Endothelial cell of umbilical vein (primary cell): ENCODE data around the gene VDAC2. TPM values are rescaled to one million over a fixed set of nuclear protein-coding genes. Genes with fewer than 3 reads are reported as not detected.

ENCODE experiments used
- BruUV-seq: library from RNA; stranded (reverse); fragments of 400-500 nt; replicated peaks from 2 replicates; lab custom pipeline; 2021; lab: Mats Ljungman, UMichigan
- CTCF ChIA-PET: fragments of 300-600, 350-600 bp; sonication (Branson Sonifier 250); formaldehyde crosslinking; loops from one replicate; lab custom pipeline; 2021; ENCODE audit warnings: antibody characterized with exemption, inconsistent platforms; lab: Charles Lee
- POLR2A ChIA-PET: fragments of 300-600, 350-600 bp; sonication (Branson Sonifier 250); formaldehyde crosslinking; loops from one replicate; lab custom pipeline; 2021; ENCODE audit warnings: antibody characterized with exemption, inconsistent platforms; lab: Charles Lee
- DNase-seq: peaks from one replicate; pipeline ENCODE4 v3.0.0-alpha.2; 2011; ENCODE audit warnings: low read depth, low spot score
- FAIRE-seq: peaks from 2 replicates; lab custom pipeline; 2011; peaks lifted over from hg19 to GRCh38; lab: Jason Lieb, UNC
- H2AFZ ChIP-seq: 2 replicates; pipeline ENCODE4 v1.6.0; 2012; ENCODE audit warnings: low read depth, low read length, control low read depth, inconsistent platforms
- H3K27ac ChIP-seq: 2 replicates; pipeline ENCODE4 v1.5.1; 2011; ENCODE audit warnings: low read depth, mild to moderate bottlenecking, control low read depth, low read length, moderate library complexity; ENCODE audit not compliant: insufficient read depth
- H3K27me3 ChIP-seq, 2 experiments: 2 replicates each; pipeline versions ENCODE4 v1.6.0 to v1.6.1; 2011; ENCODE audit warnings: low read length in 2 of 2, mixed read lengths in 1 of 2; ENCODE audit not compliant: control insufficient read depth in 2 of 2, insufficient read depth in 2 of 2
- H3K36me3 ChIP-seq, 2 experiments: 2 replicates in 1 of 2; 3 replicates in 1 of 2; pipeline ENCODE4 v1.5.1; 2011; ENCODE audit warnings: low read length in 2 of 2, mild to moderate bottlenecking in 1 of 2, moderate library complexity in 1 of 2; ENCODE audit not compliant: control insufficient read depth in 2 of 2, insufficient read depth in 2 of 2; ENCODE audit errors: extremely low read depth in 1 of 2
- H3K4me1 ChIP-seq: 3 replicates; pipeline ENCODE4 v1.5.1; 2011; ENCODE audit warnings: mild to moderate bottlenecking, low read length; ENCODE audit not compliant: control insufficient read depth, insufficient read depth; ENCODE audit errors: extremely low read depth
- H3K4me2 ChIP-seq: 2 replicates; pipeline ENCODE4 v1.6.1; 2011; ENCODE audit warnings: low read length, control low read depth, mixed read lengths; ENCODE audit not compliant: insufficient read depth
- H3K4me3 ChIP-seq, 3 experiments: fragments of 200-600 bp in 1 of 3; sonication (generic), shearing (Covaris generic) in 1 of 3; replicated peaks in 1 of 3; 2 replicates each; pipeline ENCODE4 v1.5.1; 2011 to 2016; ENCODE audit warnings: control low read depth in 3 of 3, low read length in 3 of 3, mild to moderate bottlenecking in 2 of 3, inconsistent platforms in 1 of 3, low read depth in 1 of 3, moderate library complexity in 1 of 3; ENCODE audit not compliant: insufficient read depth in 1 of 3
- H3K79me2 ChIP-seq: 2 replicates; pipeline ENCODE4 v1.6.0; 2012; ENCODE audit warnings: low read length, inconsistent platforms; ENCODE audit not compliant: control insufficient read depth, insufficient read depth
- H3K9ac ChIP-seq: replicated peaks from 2 replicates; pipeline ENCODE3; 2011; ENCODE audit warnings: low read length, control low read depth; ENCODE audit not compliant: insufficient read depth; ENCODE audit errors: extremely low read depth
- H3K9me1 ChIP-seq: replicated peaks from 3 replicates; pipeline ENCODE4 v1.6.0; 2011; ENCODE audit warnings: mild to moderate bottlenecking, low read length; ENCODE audit not compliant: control insufficient read depth, insufficient read depth; ENCODE audit errors: extremely low read depth
- H3K9me3 ChIP-seq: replicated peaks from 2 replicates; pipeline ENCODE4 v1.5.1; 2012; ENCODE audit warnings: low read length, inconsistent platforms; ENCODE audit not compliant: control insufficient read depth, insufficient read depth
- H4K20me1 ChIP-seq: replicated peaks from 2 replicates; pipeline ENCODE3; 2011; ENCODE audit warnings: mild to moderate bottlenecking, low read length; ENCODE audit not compliant: control insufficient read depth, insufficient read depth; ENCODE audit errors: extremely low read depth
- EZH2 ChIP-seq: IDR thresholded peaks from 2 replicates; pipeline ENCODE4 v1.6.1; 2012; ENCODE audit warnings: borderline replicate concordance, low read depth, mild to moderate bottlenecking, moderate library complexity, low read length, inconsistent platforms; ENCODE audit not compliant: severe bottlenecking
- FOS ChIP-seq: IDR thresholded peaks from 2 replicates; pipeline ENCODE4 v1.6.1; 2011; ENCODE audit warnings: mild to moderate bottlenecking, low read length, moderate library complexity, borderline replicate concordance; ENCODE audit not compliant: insufficient read depth
- GATA2 ChIP-seq: IDR thresholded peaks from 2 replicates; pipeline ENCODE4 v1.7.0; 2011; ENCODE audit warnings: low read depth, mild to moderate bottlenecking, moderate library complexity, mixed read lengths, low read length; ENCODE audit not compliant: insufficient read length, insufficient read depth
- JUN ChIP-seq: IDR thresholded peaks from 2 replicates; pipeline ENCODE4 v1.6.1; 2011; ENCODE audit warnings: borderline replicate concordance, low read depth; ENCODE audit not compliant: insufficient read length, insufficient read depth
- MYC ChIP-seq: IDR thresholded peaks from one replicate; pipeline ENCODE4 v1.6.1; 2011; ENCODE audit warnings: mild to moderate bottlenecking, low read depth, low read length
- POLR2A ChIP-seq: IDR thresholded peaks from 2 replicates; pipeline ENCODE4 v1.6.1; 2012; ENCODE audit warnings: low read depth, mild to moderate bottlenecking, control low read depth, low read length
- POLR2AphosphoS5 ChIP-seq: IDR thresholded peaks from 2 replicates; pipeline ENCODE4 v1.6.1; 2012; ENCODE audit warnings: low read depth, mild to moderate bottlenecking, control low read depth, low read length, moderate library complexity; ENCODE audit not compliant: insufficient read depth
- dilution Hi-C: fragments of 300-500 bp; cut with MboI; formaldehyde crosslinking; loops from one replicate; pipeline ENCODE4 v1.15.0; 2019; ENCODE audit warnings: low sequenced_read_pairs; ENCODE audit not compliant: extremely low pct_ligation_motif_present
- intact Hi-C: fragments of 100-400 bp; cut with micrococcal nuclease; formaldehyde crosslinking; loops from one replicate; pipeline ENCODE4 v1.10.0; 2022
- polyA plus RNA-seq, 4 experiments: library from polyadenylated mRNA; depleted of rRNA in 3 of 4; stranded (reverse) in 3 of 4; unstranded in 1 of 4; fragments of >200 nt; gene quantifications; 2 replicates each; pipeline versions ENCODE4 v1.2.1 to v1.2.3, GENCODE V29; 2011 to 2012; ENCODE audit warnings: missing spikeins in 1 of 4
- total RNA-seq: library from RNA; stranded (reverse); gene quantifications from 2 replicates; pipeline ENCODE4 v1.2.3, GENCODE V29; 2021
- TF ChIP-seq, protein P1 (sequence below), 2 donors: IDR thresholded peaks; 1 replicate in 1 of 2; 2 replicates in 1 of 2; pipeline ENCODE4 v1.5.1; 2011; ENCODE audit warnings: low read length in 2 of 2, mild to moderate bottlenecking in 2 of 2, moderate library complexity in 2 of 2, control low read depth in 1 of 2, inconsistent platforms in 1 of 2, low read depth in 1 of 2; ENCODE audit not compliant: insufficient read depth in 1 of 2; ENCODE audit errors: extremely low read depth in 1 of 2
- TF ChIP-seq, protein P2 (sequence below): IDR thresholded peaks from 2 replicates; pipeline ENCODE4 v1.6.1; 2011; ENCODE audit not compliant: insufficient read depth, insufficient read length

VDAC2 gene
- total and polyA plus RNA-seq, 2 donors (not counting 3 experiments of a cell fraction or from before 2014, with no cell fraction given): 89.3 to 222 TPM

DNA sequence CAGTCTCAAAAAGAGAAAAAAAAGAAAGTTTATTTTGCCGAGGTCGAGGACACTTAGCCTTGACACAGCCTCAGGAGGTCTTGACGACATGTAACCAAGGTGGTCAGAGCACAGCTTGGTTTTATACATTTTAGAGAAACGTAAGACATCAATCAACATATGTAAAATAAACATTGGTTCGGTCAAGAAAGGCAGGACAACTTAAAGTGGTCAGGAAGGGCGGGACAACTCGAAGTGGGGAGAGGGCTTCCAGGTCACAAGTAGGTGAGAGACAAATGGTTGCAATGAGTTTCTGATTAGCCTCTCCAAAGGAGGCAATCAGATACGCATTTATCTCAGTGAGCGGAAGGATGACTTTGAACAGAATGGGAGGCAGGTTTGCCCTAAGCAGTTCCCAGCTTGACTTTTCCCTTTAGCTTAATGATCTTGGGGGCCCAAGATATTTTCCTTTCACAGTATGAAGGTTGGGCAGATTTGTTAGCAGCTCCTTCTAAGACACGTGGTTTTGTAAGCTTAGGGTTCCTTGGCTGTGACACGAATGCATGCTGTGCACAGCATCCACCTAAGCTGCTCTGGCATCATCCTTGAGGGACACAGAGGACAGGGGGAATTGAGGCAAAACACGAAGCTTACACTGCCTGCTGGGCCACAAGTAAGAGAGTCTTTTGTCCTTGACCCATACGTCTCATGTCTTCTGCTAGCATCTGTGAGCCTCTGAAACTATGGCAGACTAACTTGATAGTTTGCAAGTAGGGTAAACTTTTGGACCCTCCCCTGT is 3.3 kb upstream of the VDAC2 start:
- FAIRE-seq: no peak
- H3K9ac ChIP-seq: no peak overlapping the region
- H3K9me1 ChIP-seq: no peaks in the 10 kb centered on the region
- peaks cover under 1 to 2% of the 10 kb centered on the region in 2 experiments for H3K36me3 ChIP-seq
- H2AFZ ChIP-seq: no peak overlapping the region
- H4K20me1 ChIP-seq: peaks cover 3% of the 10 kb centered on the region
- CTCF ChIA-PET: interaction anchor here (1.6 kb wide), 1 partner anchor 19 kb away, joined by 6 read pairs; no protein-coding TSS in a partner anchor
- H3K79me2 ChIP-seq: peaks cover 16% of the 10 kb centered on the region
- POLR2A ChIA-PET: interaction anchor here (0.7 kb wide), 1 partner anchor 28 kb away, joined by 3 read pairs; no protein-coding TSS in a partner anchor
- no peaks in the 10 kb centered on the region for H3K27me3 ChIP-seq
- TF ChIP-seq POLR2A: no peak
- H3K4me1 ChIP-seq: peaks cover 13% of the 10 kb centered on the region
- no peak overlapping the region for H3K4me2 ChIP-seq
- no TSS peak for BruUV-seq
- intact Hi-C loops: no loop called here
- no peak overlapping the region for H3K27ac ChIP-seq
- no peak for DNase-seq
- H3K4me3 ChIP-seq: no peak overlapping the region
- no peaks in the 10 kb centered on the region for H3K9me3 ChIP-seq
- dilution Hi-C loops: no loop called here

DNA sequence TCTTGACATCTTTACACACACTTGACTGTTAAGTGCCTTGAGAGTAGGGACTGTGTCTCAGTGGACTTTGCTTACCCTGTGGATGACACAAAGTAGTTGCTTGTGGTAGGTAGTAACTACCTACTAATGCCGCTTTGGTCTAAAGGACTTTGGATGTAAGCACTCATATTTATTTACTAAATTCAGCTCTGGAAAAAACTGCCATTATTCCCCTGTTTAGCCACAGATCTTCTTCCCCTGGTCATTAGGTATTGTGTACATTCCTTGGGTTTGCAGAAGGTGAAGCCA is 2.8 kb upstream of the VDAC2 start:
- no peak for FAIRE-seq
- Histone ChIP-seq H3K4me3 (no peak overlapping the region), H3K79me2 (peaks cover 22% of the 10 kb centered on the region), H2AFZ (no peak overlapping the region), H3K4me1 (peaks cover 18% of the 10 kb centered on the region), H3K9me3 (no peaks in the 10 kb centered on the region), H3K4me2 (no peak overlapping the region), H3K27me3 (no peaks in the 10 kb centered on the region), H4K20me1 (peaks cover 3% of the 10 kb centered on the region), H3K27ac (no peak overlapping the region), H3K9me1 (no peaks in the 10 kb centered on the region), H3K9ac (no peak overlapping the region), H3K36me3 (peaks cover 2 to 5% of the 10 kb centered on the region in 2 experiments)
- ChIA-PET CTCF (interaction anchor here (0.6 to 4.2 kb wide), 2 partner anchors 12 to 24 kb away, joined by 4 to 30 read pairs; no protein-coding TSS in a partner anchor), POLR2A (interaction anchor here (0.7 kb wide), 1 partner anchor 28 kb away, joined by 3 read pairs; no protein-coding TSS in a partner anchor)
- dilution Hi-C loops: no loop called here
- no peak for DNase-seq
- BruUV-seq: no TSS peak
- intact Hi-C loops: no loop called here
- no peak for TF ChIP-seq FOS
- TF ChIP-seq, protein P1, sequence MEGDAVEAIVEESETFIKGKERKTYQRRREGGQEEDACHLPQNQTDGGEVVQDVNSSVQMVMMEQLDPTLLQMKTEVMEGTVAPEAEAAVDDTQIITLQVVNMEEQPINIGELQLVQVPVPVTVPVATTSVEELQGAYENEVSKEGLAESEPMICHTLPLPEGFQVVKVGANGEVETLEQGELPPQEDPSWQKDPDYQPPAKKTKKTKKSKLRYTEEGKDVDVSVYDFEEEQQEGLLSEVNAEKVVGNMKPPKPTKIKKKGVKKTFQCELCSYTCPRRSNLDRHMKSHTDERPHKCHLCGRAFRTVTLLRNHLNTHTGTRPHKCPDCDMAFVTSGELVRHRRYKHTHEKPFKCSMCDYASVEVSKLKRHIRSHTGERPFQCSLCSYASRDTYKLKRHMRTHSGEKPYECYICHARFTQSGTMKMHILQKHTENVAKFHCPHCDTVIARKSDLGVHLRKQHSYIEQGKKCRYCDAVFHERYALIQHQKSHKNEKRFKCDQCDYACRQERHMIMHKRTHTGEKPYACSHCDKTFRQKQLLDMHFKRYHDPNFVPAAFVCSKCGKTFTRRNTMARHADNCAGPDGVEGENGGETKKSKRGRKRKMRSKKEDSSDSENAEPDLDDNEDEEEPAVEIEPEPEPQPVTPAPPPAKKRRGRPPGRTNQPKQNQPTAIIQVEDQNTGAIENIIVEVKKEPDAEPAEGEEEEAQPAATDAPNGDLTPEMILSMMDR (IDR thresholded peaks at IDR 0.05; ENCODE audit: extremely low read depth in 1 of 2, insufficient read depth in 1 of 2, low read depth in 1 of 2, low read length in 2 of 2): no peak
- TF ChIP-seq, protein P2, sequence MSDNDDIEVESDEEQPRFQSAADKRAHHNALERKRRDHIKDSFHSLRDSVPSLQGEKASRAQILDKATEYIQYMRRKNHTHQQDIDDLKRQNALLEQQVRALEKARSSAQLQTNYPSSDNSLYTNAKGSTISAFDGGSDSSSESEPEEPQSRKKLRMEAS: no peak
- TF ChIP-seq GATA2: no peak
- no peak for TF ChIP-seq JUN
- no peak for TF ChIP-seq POLR2AphosphoS5
- no peak for TF ChIP-seq MYC
- no peak for TF ChIP-seq EZH2
- TF ChIP-seq POLR2A: no peak
